ENCODE data around the gene SGMS1. TPM values are rescaled to one million over a fixed set of nuclear protein-coding genes. Genes with fewer than 3 reads are reported as not detected.

SGMS1 gene
- total and polyA plus RNA-seq, 4 experiments from 2014 or later, result 10.0 to 33.0 (median 20.3) TPM

DNA sequence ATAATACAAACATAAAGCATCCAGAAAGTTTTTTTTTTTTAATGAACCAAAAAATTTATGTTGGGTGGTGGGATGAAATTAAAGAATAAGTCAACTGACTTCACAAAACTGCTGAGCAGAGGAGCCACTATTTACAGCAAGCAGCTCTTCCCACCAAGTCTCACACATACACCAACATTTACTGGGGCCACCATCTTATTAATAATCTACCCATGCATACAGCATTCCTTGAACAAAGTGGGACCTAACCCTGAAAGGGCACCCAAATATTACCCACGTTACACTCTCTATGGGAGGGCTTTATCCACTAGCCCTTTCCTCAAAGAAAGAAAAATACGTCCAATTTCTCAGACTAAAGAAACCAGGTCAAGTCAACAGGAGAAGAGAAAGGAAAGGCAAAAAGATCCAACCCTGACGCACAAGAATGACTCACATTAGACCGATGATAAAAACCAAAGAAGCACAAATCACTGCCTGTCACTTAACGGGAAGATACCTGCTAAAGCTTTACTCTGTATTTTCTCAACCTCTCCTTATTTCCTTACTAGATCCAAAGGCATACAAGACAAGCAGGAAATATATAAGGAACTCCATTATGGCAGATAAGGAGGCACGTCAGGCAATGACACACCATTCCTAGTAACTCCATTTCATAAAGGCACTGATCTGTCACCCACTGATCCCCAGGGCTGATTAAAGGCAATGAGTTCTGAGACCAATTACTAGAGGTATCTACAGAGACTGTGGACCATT, 230.6 kb downstream of the SGMS1 start:
- H3K27ac ChIP-seq (ENCODE audit: low read depth, low read length), result no peak overlapping the region
- peaks cover 29 to 47% (median 38%) of the 10 kb centered on the region in 4 donors for H3K4me1 Mint-ChIP-seq
- H3K4me1 ChIP-seq (ENCODE audit: insufficient read depth, low read length), result peaks cover 40% of the 10 kb centered on the region
- H3K4me3 ChIP-seq (ENCODE audit: low read length in 2 of 2), result no peak overlapping the region
- H3K27me3 Mint-ChIP-seq, result no peaks in the 10 kb centered on the region
- peaks cover 7 to 17% of the 10 kb centered on the region in 2 donors for H3K36me3 Mint-ChIP-seq
- no peaks in the 10 kb centered on the region for H3K36me3 ChIP-seq (ENCODE audit: insufficient read depth, low read length)
- no peaks in the 10 kb centered on the region for H3K9me3 ChIP-seq (ENCODE audit: control insufficient read depth in 1 of 2, low read length in 2 of 2)
- H3K4me3 Mint-ChIP-seq, result no peak overlapping the region
- no peaks in the 10 kb centered on the region for H3K27me3 ChIP-seq (ENCODE audit: insufficient read depth, low read length)
- DNase-seq, result no peak
- POLR2A ChIA-PET (ENCODE audit: partially characterized antibody), result no interaction called here
- peak overlapping the region in 3 of 7 donors; percentile 5 to 13 (median 8) for H3K27ac Mint-ChIP-seq
- intact Hi-C loops (cut with micrococcal nuclease), result no loop called here
- CTCF ChIA-PET (ENCODE audit: partially characterized antibody), result interaction anchor here (1.2 kb wide), 1 partner anchor 24 kb away, joined by 3 read pairs; no protein-coding TSS in a partner anchor
- no peaks in the 10 kb centered on the region for H3K9me3 Mint-ChIP-seq

DNA sequence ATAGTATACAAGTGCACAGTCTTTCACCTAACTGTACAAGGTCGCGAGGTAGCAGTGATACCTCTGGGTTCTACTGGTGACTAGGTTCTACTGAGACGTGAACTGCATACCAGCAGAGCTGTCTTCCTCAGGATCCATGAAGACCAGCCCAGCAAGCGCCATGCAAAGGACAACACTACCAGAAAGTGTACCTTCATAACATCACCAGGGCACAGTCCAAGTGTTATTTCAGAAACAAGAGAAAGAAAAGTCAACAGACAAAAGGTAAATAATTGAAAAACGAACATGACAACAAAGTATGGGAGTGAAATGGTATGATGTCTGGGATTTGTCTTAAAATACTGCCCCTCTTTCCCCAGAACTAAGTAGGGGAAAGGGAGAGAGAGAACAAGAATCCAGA, 231.3 kb downstream of the SGMS1 start:
- CTCF ChIA-PET (ENCODE audit: partially characterized antibody), result interaction anchor here (1.2 kb wide), 1 partner anchor 24 kb away, joined by 3 read pairs; no protein-coding TSS in a partner anchor
- DNase-seq, result no peak
- Mint-ChIP-seq H3K27me3 (no peaks in the 10 kb centered on the region), H3K9me3 (no peaks in the 10 kb centered on the region), H3K27ac (no peak overlapping the region), H3K36me3 (peaks cover 7 to 19% of the 10 kb centered on the region in 2 donors), H3K4me3 (no peak overlapping the region), H3K4me1 (peaks cover 31 to 45% (median 37%) of the 10 kb centered on the region in 4 donors)
- intact Hi-C loops (cut with micrococcal nuclease), result no loop called here
- Histone ChIP-seq H3K4me1 (ENCODE audit: insufficient read depth, low read length) (peaks cover 37% of the 10 kb centered on the region), H3K4me3 (ENCODE audit: low read length in 2 of 2) (no peak overlapping the region), H3K27ac (ENCODE audit: low read depth, low read length) (no peak overlapping the region), H3K27me3 (ENCODE audit: insufficient read depth, low read length) (no peaks in the 10 kb centered on the region), H3K36me3 (ENCODE audit: insufficient read depth, low read length) (no peaks in the 10 kb centered on the region), H3K9me3 (ENCODE audit: control insufficient read depth in 1 of 2, low read length in 2 of 2) (no peaks in the 10 kb centered on the region)
- POLR2A ChIA-PET (ENCODE audit: partially characterized antibody), result no interaction called here

DNA sequence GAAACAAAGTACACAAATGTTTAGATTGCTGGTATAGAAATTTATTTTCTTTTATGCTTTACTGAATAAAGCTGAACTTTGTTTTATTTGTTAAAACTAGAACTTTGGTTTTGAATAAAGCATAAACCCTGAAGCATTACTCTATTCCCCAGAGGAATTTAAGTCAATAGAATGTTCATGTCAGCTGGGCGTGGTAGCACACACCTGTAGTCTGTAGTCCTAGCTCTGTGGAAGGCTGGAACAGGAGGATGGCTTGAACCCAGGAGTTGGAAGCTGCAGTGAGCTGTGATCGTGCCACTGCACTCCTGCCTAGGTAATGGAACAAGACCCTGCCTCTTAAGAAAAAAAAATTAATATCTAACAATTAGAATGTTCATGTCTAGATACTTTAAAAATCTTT, 233.5 kb downstream of the SGMS1 start:
- Mint-ChIP-seq H3K27me3 (no peaks in the 10 kb centered on the region), H3K4me3 (no peak overlapping the region), H3K27ac (no peak overlapping the region), H3K36me3 (peaks cover 8 to 22% of the 10 kb centered on the region in 2 donors), H3K9me3 (no peaks in the 10 kb centered on the region), H3K4me1 (peaks cover 15 to 30% (median 25%) of the 10 kb centered on the region in 4 donors)
- no peaks in the 10 kb centered on the region for H3K27me3 ChIP-seq (ENCODE audit: insufficient read depth, low read length)
- H3K36me3 ChIP-seq (ENCODE audit: insufficient read depth, low read length), result no peaks in the 10 kb centered on the region
- intact Hi-C loops (cut with micrococcal nuclease), result no loop called here
- peaks cover 21% of the 10 kb centered on the region for H3K4me1 ChIP-seq (ENCODE audit: insufficient read depth, low read length)
- DNase-seq, result no peak
- CTCF ChIA-PET (ENCODE audit: partially characterized antibody), result no interaction called here
- H3K9me3 ChIP-seq (ENCODE audit: control insufficient read depth in 1 of 2, low read length in 2 of 2), result no peaks in the 10 kb centered on the region
- POLR2A ChIA-PET (ENCODE audit: partially characterized antibody), result no interaction called here
- no peak overlapping the region for H3K4me3 ChIP-seq (ENCODE audit: low read length in 2 of 2)
- H3K27ac ChIP-seq (ENCODE audit: low read depth, low read length), result no peak overlapping the region

DNA sequence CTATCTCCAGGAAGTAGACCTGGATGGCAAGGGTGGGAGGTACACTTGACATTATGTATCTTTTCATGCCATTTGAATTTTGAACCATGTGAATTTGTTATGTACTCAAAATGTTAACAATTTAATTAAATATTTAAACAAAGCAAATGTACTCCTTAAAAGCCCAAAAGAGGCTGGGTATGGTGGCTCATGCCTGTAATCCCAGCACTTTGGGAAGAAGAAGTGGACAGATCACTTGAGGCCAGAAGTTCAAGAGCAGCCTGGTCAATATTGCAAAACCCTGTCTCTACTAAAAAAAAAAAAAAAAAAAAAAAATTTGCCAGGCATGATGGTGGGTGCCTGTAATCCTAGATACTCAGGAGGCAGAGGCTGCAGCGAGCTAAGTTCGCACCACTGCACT, 235.6 kb downstream of the SGMS1 start:
- Mint-ChIP-seq H3K27ac (no peak overlapping the region), H3K9me3 (no peaks in the 10 kb centered on the region), H3K4me3 (no peak overlapping the region), H3K27me3 (no peaks in the 10 kb centered on the region), H3K36me3 (peaks cover 8 to 19% of the 10 kb centered on the region in 2 donors), H3K4me1 (peaks cover 13 to 33% (median 23%) of the 10 kb centered on the region in 4 donors)
- no peak overlapping the region for H3K4me3 ChIP-seq (ENCODE audit: low read length in 2 of 2)
- H3K27ac ChIP-seq (ENCODE audit: low read depth, low read length), result no peak overlapping the region
- intact Hi-C loops (cut with micrococcal nuclease), result no loop called here
- no peaks in the 10 kb centered on the region for H3K27me3 ChIP-seq (ENCODE audit: insufficient read depth, low read length)
- ChIA-PET POLR2A (ENCODE audit: partially characterized antibody) (no interaction called here), CTCF (ENCODE audit: partially characterized antibody) (no interaction called here)
- H3K36me3 ChIP-seq (ENCODE audit: insufficient read depth, low read length), result no peaks in the 10 kb centered on the region
- no peaks in the 10 kb centered on the region for H3K9me3 ChIP-seq (ENCODE audit: control insufficient read depth in 1 of 2, low read length in 2 of 2)
- DNase-seq, result no peak
- peaks cover 12% of the 10 kb centered on the region for H3K4me1 ChIP-seq (ENCODE audit: insufficient read depth, low read length)

DNA sequence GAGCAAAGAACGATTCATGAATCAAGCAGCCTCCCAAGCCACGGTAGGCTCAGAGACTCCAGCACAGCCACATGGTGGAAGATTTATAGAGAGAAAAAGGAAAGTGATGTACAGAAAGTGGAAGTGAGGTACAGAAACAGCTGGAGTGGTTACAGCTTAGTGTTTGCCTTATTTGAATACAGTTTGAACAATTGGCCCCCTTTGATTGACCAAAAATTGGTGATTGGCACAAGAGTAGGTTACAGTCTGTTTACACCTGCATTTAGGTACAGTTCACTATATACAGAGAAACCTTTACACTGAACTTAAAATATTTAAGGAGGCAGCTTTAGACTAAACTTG, 236.1 kb downstream of the SGMS1 start:
- H3K27me3 ChIP-seq (ENCODE audit: insufficient read depth, low read length), result no peaks in the 10 kb centered on the region
- Mint-ChIP-seq H3K4me1 (peaks cover 10 to 30% (median 20%) of the 10 kb centered on the region in 4 donors), H3K9me3 (no peaks in the 10 kb centered on the region), H3K36me3 (peaks cover 8 to 19% of the 10 kb centered on the region in 2 donors), H3K27ac (no peak overlapping the region), H3K4me3 (no peak overlapping the region), H3K27me3 (no peaks in the 10 kb centered on the region)
- no peak overlapping the region for H3K27ac ChIP-seq (ENCODE audit: low read depth, low read length)
- CTCF ChIA-PET (ENCODE audit: partially characterized antibody), result no interaction called here
- POLR2A ChIA-PET (ENCODE audit: partially characterized antibody), result no interaction called here
- peaks cover 12% of the 10 kb centered on the region for H3K4me1 ChIP-seq (ENCODE audit: insufficient read depth, low read length)
- H3K36me3 ChIP-seq (ENCODE audit: insufficient read depth, low read length), result no peaks in the 10 kb centered on the region
- no peak for DNase-seq
- H3K4me3 ChIP-seq (ENCODE audit: low read length in 2 of 2), result no peak overlapping the region
- no peaks in the 10 kb centered on the region for H3K9me3 ChIP-seq (ENCODE audit: control insufficient read depth in 1 of 2, low read length in 2 of 2)
- intact Hi-C loops (cut with micrococcal nuclease), result no loop called here

DNA sequence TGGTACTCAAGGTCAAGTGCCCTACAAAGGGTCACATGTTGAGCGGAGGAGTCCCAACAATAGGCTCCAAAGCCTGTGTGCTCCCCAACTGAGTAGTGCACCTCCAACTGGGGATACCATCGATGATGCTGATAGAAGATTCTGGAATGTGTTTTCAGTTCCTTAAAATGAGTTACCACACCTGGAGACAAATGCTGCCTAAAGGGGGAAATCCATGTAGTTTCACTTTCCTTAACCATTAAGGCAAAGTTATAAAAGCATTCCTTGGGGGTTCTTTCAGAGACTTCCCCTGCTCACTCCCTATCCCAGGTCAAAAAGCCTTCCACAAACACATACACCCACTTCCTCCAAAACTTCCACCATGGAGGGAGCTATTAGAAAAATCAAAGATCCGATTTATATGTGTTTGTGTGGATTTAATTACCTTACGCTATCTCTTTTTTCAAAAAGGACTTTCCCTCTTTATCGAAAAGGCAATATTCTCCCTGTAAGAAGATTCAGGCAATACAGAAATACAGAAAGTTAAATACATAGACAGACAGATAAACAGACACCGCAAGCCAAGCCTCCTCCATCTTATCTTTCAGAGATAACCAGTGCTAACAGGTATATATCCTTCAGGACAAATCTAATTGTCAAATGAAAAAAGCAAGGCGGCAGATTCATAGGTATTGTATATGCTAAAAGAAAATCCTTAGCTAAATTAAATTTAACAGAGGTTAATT, 236.6 kb downstream of the SGMS1 start:
- Mint-ChIP-seq H3K27ac (no peak overlapping the region), H3K4me3 (no peak overlapping the region)

DNA sequence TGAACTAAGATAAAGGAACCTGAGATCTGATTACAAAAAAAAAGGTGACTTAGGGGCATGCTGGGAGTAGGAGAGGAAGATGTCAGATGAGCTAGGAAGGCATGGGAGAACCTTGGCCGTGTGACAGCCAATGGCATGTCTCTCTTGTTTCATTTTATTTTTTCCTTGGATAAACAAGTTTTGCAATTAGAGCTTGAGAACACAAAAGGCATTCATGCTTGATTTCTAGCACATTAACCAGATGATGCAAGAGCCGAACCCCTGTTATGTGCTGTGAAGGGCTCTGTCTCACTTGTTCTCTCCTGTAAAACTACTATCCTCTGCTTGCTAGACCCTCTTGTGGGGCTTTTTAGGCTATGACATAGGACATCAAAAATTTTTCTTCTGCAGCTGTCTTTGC, 238.1 kb downstream of the SGMS1 start:
- intact Hi-C loops (cut with micrococcal nuclease), result no loop called here
- Mint-ChIP-seq H3K36me3 (peaks cover 2 to 6% of the 10 kb centered on the region in 2 donors), H3K9me3 (no peaks in the 10 kb centered on the region), H3K27me3 (no peaks in the 10 kb centered on the region), H3K4me3 (no peak overlapping the region), H3K4me1 (peaks cover 8 to 30% (median 21%) of the 10 kb centered on the region in 4 donors), H3K27ac (peak overlapping the region in 1 of 7 donors; percentile 14)
- H3K36me3 ChIP-seq (ENCODE audit: insufficient read depth, low read length), result no peaks in the 10 kb centered on the region
- no peaks in the 10 kb centered on the region for H3K27me3 ChIP-seq (ENCODE audit: insufficient read depth, low read length)
- POLR2A ChIA-PET (ENCODE audit: partially characterized antibody), result no interaction called here
- H3K27ac ChIP-seq (ENCODE audit: low read depth, low read length), result no peak overlapping the region
- no peak for DNase-seq
- H3K9me3 ChIP-seq (ENCODE audit: control insufficient read depth in 1 of 2, low read length in 2 of 2), result no peaks in the 10 kb centered on the region
- CTCF ChIA-PET (ENCODE audit: partially characterized antibody), result interaction anchor here (1.6 kb wide), 1 partner anchor 12 kb away, joined by 5 read pairs; no protein-coding TSS in a partner anchor
- no peak overlapping the region for H3K4me3 ChIP-seq (ENCODE audit: low read length in 2 of 2)
- H3K4me1 ChIP-seq (ENCODE audit: insufficient read depth, low read length), result peaks cover 12% of the 10 kb centered on the region

More for the DNA sequence above, 236.6 kb downstream of the SGMS1 start:
- Histone ChIP-seq H3K27me3 (ENCODE audit: insufficient read depth, low read length) (no peaks in the 10 kb centered on the region), H3K36me3 (ENCODE audit: insufficient read depth, low read length) (no peaks in the 10 kb centered on the region), H3K4me3 (ENCODE audit: low read length in 2 of 2) (no peak overlapping the region), H3K9me3 (ENCODE audit: control insufficient read depth in 1 of 2, low read length in 2 of 2) (no peaks in the 10 kb centered on the region), H3K27ac (ENCODE audit: low read depth, low read length) (no peak overlapping the region), H3K4me1 (ENCODE audit: insufficient read depth, low read length) (peaks cover 12% of the 10 kb centered on the region)
- Mint-ChIP-seq H3K27me3 (no peaks in the 10 kb centered on the region), H3K4me1 (peaks cover 10 to 30% (median 23%) of the 10 kb centered on the region in 4 donors), H3K36me3 (peaks cover 8 to 14% of the 10 kb centered on the region in 2 donors), H3K9me3 (no peaks in the 10 kb centered on the region)
- POLR2A ChIA-PET (ENCODE audit: partially characterized antibody), result no interaction called here
- CTCF ChIA-PET (ENCODE audit: partially characterized antibody), result no interaction called here
- DNase-seq, result no peak
- intact Hi-C loops (cut with micrococcal nuclease), result no loop called here

Measured in CD4-positive, alpha-beta memory T cell (primary cell).